SU-DHL-6 (cell line): ENCODE results near the gene BTAF1.

Source experiments
- H2AFZ ChIP-seq: fragments of 200-600 bp; sonication (generic); 2 replicates; pipeline ENCODE4 v1.6.1; 2014; ENCODE audit warnings: low read depth, mild to moderate bottlenecking, moderate library complexity, mixed read lengths, antibody characterized with exemption, low read length; ENCODE audit not compliant: severe bottlenecking
- H3F3A ChIP-seq: fragments of 200-600 bp; shearing (Covaris generic); 2 replicates; pipeline ENCODE4 v1.6.0; 2016; ENCODE audit warnings: antibody characterized with exemption, mild to moderate bottlenecking; ENCODE audit not compliant: insufficient read depth
- H3K27ac ChIP-seq: fragments of 200-600 bp; sonication (generic); 2 replicates; pipeline ENCODE4 v1.5.1; 2016; ENCODE audit warnings: low read depth, mild to moderate bottlenecking, low read length, moderate library complexity, mixed read lengths
- H3K27me3 ChIP-seq: fragments of 200-600 bp; sonication (generic), shearing (Covaris generic); 2 replicates; pipeline ENCODE4 v1.6.0; 2014; ENCODE audit warnings: mild to moderate bottlenecking, low read length
- H3K36me3 ChIP-seq: fragments of 200-600 bp; sonication (generic); 2 replicates; pipeline ENCODE4 v1.6.1; 2014; ENCODE audit warnings: mild to moderate bottlenecking, low read length, mixed read lengths
- H3K4me2 ChIP-seq: fragments of 300-600, 200-600 bp; shearing (Covaris generic), sonication (generic); 2 replicates; pipeline ENCODE4 v1.6.0; 2014; ENCODE audit warnings: low read length, low read depth, mild to moderate bottlenecking; ENCODE audit not compliant: poor library complexity, severe bottlenecking
- H3K4me3 ChIP-seq: fragments of 200-600 bp; sonication (generic); 2 replicates; pipeline ENCODE4 v1.5.1; 2014; ENCODE audit warnings: antibody characterized with exemption, low read length, mild to moderate bottlenecking, mixed read lengths; ENCODE audit not compliant: insufficient read depth, poor library complexity, severe bottlenecking
- H3K79me2 ChIP-seq: fragments of 200-600 bp; sonication (generic); 2 replicates; pipeline ENCODE4 v1.6.1; 2014; ENCODE audit warnings: mild to moderate bottlenecking, low read length, moderate library complexity; ENCODE audit not compliant: insufficient read depth
- H3K9ac ChIP-seq: fragments of 200-600 bp; sonication (generic); 2 replicates; pipeline ENCODE4 v1.7.0; 2014; ENCODE audit warnings: mild to moderate bottlenecking, low read length
- H3K9me2 ChIP-seq: fragments of 200-600 bp; sonication (generic); replicated peaks from 2 replicates; pipeline ENCODE4 v1.6.1; 2014; ENCODE audit warnings: low read length; ENCODE audit not compliant: insufficient read depth
- H3K9me3 ChIP-seq: fragments of 200-600 bp; sonication (generic); 2 replicates; pipeline ENCODE4 v1.6.1; 2014; ENCODE audit warnings: low read length, mixed read lengths; ENCODE audit not compliant: insufficient read depth
- H4K20me1 ChIP-seq: fragments of 200-600 bp; sonication (generic); 2 replicates; pipeline ENCODE4 v1.6.1; 2014; ENCODE audit warnings: low read depth, mild to moderate bottlenecking, antibody characterized with exemption, low read length, moderate library complexity, mixed read lengths
- EZH2phosphoT487 ChIP-seq: fragments of 200-600 bp; sonication (generic), shearing (Covaris generic); conservative IDR thresholded peaks from 2 replicates; pipeline ENCODE4 v1.6.1; 2018; ENCODE audit warnings: mild to moderate bottlenecking, antibody characterized with exemption, low read length, moderate library complexity, mixed read lengths
- TF ChIP-seq, protein P1 (sequence below): fragments of 200-600 bp; sonication (generic); IDR thresholded peaks from one replicate; pipeline ENCODE4 v1.5.1; 2017; ENCODE audit warnings: antibody characterized with exemption, mild to moderate bottlenecking, low read length, moderate library complexity; ENCODE audit not compliant: insufficient read depth, poor library complexity, severe bottlenecking

Gene BTAF1

DNA sequence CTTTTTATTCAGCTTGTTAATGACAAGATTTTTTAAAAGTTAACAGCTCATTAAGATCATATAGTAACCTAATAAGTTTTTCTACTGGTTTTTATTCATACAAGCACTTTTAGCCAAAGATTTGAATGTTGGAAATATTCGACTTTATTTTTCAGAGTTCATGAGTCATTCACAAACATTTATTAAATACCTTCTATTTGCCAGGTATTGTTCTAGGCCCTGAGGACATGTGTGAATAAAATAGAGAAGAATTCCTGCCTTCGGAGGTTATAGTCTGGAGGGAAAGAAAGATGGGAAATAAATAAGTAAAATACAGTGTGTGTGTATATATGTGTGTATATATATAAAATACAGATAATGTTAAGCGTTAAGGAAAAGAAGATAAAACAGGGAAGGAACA is 31.5 kb downstream of the BTAF1 start:
- no peak overlapping the region for H3K4me2 ChIP-seq
- no peaks in the 10 kb centered on the region for H4K20me1 ChIP-seq
- no peaks in the 10 kb centered on the region for H3K9me2 ChIP-seq
- H2AFZ ChIP-seq, result no peak overlapping the region
- H3K4me3 ChIP-seq, result no peak overlapping the region
- H3K9me3 ChIP-seq, result no peaks in the 10 kb centered on the region
- TF ChIP-seq, protein P1, sequence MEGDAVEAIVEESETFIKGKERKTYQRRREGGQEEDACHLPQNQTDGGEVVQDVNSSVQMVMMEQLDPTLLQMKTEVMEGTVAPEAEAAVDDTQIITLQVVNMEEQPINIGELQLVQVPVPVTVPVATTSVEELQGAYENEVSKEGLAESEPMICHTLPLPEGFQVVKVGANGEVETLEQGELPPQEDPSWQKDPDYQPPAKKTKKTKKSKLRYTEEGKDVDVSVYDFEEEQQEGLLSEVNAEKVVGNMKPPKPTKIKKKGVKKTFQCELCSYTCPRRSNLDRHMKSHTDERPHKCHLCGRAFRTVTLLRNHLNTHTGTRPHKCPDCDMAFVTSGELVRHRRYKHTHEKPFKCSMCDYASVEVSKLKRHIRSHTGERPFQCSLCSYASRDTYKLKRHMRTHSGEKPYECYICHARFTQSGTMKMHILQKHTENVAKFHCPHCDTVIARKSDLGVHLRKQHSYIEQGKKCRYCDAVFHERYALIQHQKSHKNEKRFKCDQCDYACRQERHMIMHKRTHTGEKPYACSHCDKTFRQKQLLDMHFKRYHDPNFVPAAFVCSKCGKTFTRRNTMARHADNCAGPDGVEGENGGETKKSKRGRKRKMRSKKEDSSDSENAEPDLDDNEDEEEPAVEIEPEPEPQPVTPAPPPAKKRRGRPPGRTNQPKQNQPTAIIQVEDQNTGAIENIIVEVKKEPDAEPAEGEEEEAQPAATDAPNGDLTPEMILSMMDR, result no peak
- TF ChIP-seq EZH2phosphoT487, result no peak
- no peak overlapping the region for H3K27ac ChIP-seq
- no peak overlapping the region for H3K9ac ChIP-seq
- peaks cover 65% of the 10 kb centered on the region for H3K36me3 ChIP-seq
- H3F3A ChIP-seq, result no peaks in the 10 kb centered on the region; the same call in 1 of the 2 replicates
- H3K27me3 ChIP-seq, result no peaks in the 10 kb centered on the region
- H3K79me2 ChIP-seq, result peaks cover 12% of the 10 kb centered on the region; the same call in 1 of the 2 replicates

DNA sequence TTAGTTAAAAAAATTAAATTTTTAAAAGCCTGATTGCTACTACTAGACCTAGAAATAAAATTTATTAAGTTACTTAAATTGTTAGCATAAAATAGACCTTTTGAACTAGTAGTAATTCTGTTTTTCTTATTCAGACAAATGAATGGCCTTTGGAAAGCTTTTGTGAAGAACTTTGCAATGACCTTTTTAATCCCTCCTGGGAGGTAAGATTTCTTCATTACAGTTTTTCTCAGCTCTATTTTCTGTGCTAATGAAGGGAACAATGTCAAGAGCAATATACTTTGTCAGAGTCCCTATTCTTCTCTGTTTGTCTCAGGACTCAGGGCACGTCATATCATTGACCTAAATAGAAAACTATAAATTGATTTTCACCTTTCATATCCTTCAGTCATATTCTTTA is 33.5 kb downstream of the BTAF1 start:
- Histone ChIP-seq H3F3A (peaks cover 7% of the 10 kb centered on the region), H3K9me2 (no peaks in the 10 kb centered on the region), H3K9ac (no peak overlapping the region), H2AFZ (no peak overlapping the region), H3K36me3 (peaks cover 63% of the 10 kb centered on the region), H4K20me1 (no peaks in the 10 kb centered on the region), H3K27ac (no peak overlapping the region), H3K4me3 (no peak overlapping the region), H3K79me2 (peaks cover 12% of the 10 kb centered on the region; the same call in 1 of the 2 replicates), H3K9me3 (no peaks in the 10 kb centered on the region), H3K4me2 (no peak overlapping the region), H3K27me3 (no peaks in the 10 kb centered on the region)
- TF ChIP-seq, protein P1, result no peak
- no peak for TF ChIP-seq EZH2phosphoT487

DNA sequence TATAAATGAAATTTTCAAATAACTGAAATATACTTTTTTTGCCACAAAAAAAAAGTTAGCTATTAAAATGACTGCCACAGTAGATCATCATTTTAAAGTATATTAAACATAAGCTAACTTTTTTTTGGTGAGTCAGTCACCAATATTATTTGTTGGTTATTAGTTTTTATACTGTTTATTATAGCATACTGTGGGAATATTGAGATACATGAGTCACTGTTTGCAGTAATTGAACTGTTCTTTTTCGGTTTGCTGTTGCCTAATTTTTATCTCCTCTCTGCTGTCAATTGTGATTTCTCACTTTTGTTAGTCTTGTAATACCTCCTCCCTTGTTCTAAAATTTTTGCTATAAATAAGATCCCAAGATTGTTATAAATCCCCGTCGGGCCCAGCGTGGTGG is 45.7 kb downstream of the BTAF1 start:
- Histone ChIP-seq H3K4me2 (no peak overlapping the region), H3F3A (no peaks in the 10 kb centered on the region), H3K9me3 (no peaks in the 10 kb centered on the region), H4K20me1 (no peaks in the 10 kb centered on the region), H3K4me3 (no peak overlapping the region), H2AFZ (no peak overlapping the region), H3K9ac (no peak overlapping the region), H3K36me3 (peaks cover 32% of the 10 kb centered on the region; the same call in 1 of the 2 replicates), H3K9me2 (no peaks in the 10 kb centered on the region), H3K27ac (no peak overlapping the region), H3K79me2 (no peaks in the 10 kb centered on the region), H3K27me3 (no peaks in the 10 kb centered on the region)
- no peak for TF ChIP-seq EZH2phosphoT487
- TF ChIP-seq, protein P1, result no peak

DNA sequence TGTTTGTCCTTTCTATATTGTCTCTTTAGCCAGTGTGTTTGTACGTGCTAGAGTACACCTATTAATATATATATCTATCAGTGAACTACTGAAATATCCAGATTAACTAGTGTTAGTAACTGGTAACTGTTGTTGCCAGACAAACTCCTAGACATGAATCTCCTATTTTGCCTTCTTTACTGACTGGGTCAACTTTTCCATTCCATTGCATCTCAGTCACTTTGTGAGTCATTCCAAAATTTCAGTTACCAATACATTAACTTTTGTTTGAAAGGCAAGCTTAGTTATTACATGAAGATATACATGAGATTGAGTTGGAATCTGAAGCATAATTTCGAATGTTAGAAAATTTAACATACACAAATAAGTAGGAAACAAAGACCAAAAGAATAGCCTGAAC is 51.4 kb downstream of the BTAF1 start:
- Histone ChIP-seq H3K4me3 (no peak overlapping the region), H3K36me3 (peaks cover 10% of the 10 kb centered on the region), H3F3A (no peaks in the 10 kb centered on the region), H3K4me2 (no peak overlapping the region), H3K27me3 (no peaks in the 10 kb centered on the region), H3K79me2 (no peaks in the 10 kb centered on the region), H3K9me2 (no peaks in the 10 kb centered on the region), H4K20me1 (no peaks in the 10 kb centered on the region), H3K9me3 (no peaks in the 10 kb centered on the region), H2AFZ (no peak overlapping the region), H3K9ac (no peak overlapping the region), H3K27ac (no peak overlapping the region)
- TF ChIP-seq, protein P1, result no peak
- TF ChIP-seq EZH2phosphoT487, result no peak
